Brain pericyte (primary cell): ENCODE results near the gene ZNF853.
"Not testable (repeated sequence)": the region's sequence is repeated elsewhere in the genome, so short reads cannot be mapped to it uniquely, and the experiment has no call there.

Experiments
- DNase-seq: peaks from one replicate; pipeline ENCODE4 v3.0.0-alpha.2; 2012; ENCODE audit warnings: low read depth, low spot score

ZNF853 gene

GRCh38 chr7:6606866-6607583, 8.4 kb upstream of the ZNF853 start:
- no peak for DNase-seq

GRCh38 chr7:6607651-6608051, 7.8 kb upstream of the ZNF853 start:
- no peak for DNase-seq

- DNase-seq, result no peak
Measured at GRCh38 chr7:6608081-6608480, 7.3 kb upstream of the ZNF853 start.

- no peak for DNase-seq
Measured at GRCh38 chr7:6608794-6609193, 6.6 kb upstream of the ZNF853 start.

DNA sequence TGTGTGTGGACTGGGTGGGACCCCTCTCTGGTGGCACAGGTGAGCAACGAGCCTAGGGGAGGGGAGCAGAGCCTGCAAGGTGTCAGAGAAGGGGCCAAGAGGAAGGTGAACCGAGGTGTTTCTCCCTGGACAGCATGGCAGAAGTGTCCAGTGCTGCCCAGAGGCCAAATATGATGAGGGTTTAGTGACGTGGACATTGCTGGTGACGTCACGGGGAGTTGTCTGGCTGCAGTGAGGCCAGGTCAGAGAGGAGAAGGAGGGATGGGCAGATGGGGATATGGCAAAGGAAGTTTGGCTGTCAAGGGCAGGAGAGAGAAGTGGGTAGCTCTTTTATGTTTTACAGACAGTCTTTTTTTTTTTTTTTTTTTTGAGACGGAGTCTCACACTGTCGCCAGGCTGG, 2.6 kb upstream of the ZNF853 start:
- DNase-seq, result no peak

DNA sequence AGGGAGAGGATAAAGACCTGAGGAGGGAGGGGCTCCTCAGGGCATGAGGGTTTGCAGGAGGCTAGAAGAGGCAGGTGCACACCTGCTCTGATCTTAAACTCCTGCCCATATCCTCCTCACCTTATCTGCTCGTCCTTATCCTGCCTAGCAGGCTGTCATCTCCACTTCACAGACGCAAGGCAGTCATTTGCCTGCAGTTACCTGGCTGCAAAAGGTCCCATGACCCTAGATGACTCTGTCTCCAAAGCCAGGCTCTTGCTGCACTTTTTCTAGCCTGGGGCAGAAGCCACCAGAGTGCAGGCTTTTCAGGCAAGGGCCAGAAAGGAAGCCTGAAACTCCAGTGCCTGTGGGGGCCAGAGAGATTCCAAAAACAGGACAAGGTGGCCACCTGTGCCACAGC, 1.7 kb upstream of the ZNF853 start:
- no peak for DNase-seq

- DNase-seq, result no peak
Measured at GRCh38 chr7:6615723-6616555, 529 bp downstream of the ZNF853 start.

GRCh38 chr7:6616854-6617643, 1.6 kb downstream of the ZNF853 start:
- no peak for DNase-seq

- DNase-seq, result no peak
Measured at GRCh38 chr7:6618621-6619020, 3.2 kb downstream of the ZNF853 start.

DNA sequence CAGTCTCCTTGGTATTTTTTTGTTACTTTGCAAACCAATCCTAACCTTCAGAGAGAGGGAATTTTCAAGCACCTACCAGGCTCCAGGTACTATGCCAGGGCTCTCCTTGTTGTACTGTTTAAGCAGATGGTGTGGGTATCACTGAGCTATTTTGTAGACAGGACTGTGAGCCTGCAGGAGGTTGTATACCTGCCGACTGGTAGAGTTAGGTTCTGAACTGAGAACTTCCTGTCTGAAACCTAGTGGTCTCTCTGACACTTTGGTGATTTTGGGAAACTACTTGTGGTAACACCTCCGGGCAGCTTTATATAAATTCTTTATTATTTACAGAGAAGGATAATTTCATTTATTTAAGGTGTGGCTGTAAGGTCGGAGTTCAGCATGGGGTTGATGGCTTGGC, 4.6 kb downstream of the ZNF853 start:
- no peak for DNase-seq

- DNase-seq, result no peak
Measured at GRCh38 chr7:6621195-6622133, 6.1 kb downstream of the ZNF853 start.

- DNase-seq, result no peak
Measured at GRCh38 chr7:6622134-6622710, 6.8 kb downstream of the ZNF853 start.

- DNase-seq, result no peak
Measured at GRCh38 chr7:6623589-6624245, 8.3 kb downstream of the ZNF853 start.

DNA sequence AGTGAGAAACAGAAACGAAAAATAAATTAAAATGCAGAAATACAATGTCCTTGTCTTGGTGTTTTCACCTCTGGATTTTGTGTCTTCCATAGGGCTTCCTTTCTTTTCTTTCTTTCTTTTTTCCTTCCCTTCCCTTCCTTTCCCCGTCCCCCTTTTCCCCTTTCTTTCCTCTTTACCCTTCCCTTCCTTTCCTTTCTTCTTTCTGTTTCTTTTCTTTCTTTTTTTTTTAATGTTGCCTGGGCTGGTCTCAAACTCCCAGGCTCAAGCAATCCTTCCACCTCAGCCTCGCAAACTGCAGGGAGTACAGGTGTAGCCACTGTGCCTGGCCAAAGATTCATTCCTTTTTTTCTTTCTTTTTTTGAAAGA, 8.8 kb downstream of the ZNF853 start:
- no peak for DNase-seq

DNA sequence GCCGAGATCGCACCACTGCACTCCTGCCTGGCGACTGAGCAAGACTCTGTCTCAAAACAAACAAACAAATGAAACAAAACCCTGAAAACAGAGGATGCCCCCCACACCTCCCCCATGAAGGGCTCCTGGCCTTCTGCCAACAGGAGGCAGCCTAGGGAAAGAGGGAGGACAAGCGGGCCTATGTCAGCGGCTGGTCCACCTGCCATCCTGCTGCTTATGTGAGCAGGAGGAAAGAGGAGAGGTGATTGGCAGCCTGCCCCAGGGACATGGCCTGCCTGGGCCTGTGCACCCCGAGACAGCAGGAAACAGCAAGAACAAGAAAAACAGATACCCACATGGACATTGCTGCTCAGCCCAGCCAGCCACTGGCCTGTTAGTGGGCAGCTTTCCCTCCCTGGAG, 12.6 kb downstream of the ZNF853 start:
- no peak for DNase-seq

DNA sequence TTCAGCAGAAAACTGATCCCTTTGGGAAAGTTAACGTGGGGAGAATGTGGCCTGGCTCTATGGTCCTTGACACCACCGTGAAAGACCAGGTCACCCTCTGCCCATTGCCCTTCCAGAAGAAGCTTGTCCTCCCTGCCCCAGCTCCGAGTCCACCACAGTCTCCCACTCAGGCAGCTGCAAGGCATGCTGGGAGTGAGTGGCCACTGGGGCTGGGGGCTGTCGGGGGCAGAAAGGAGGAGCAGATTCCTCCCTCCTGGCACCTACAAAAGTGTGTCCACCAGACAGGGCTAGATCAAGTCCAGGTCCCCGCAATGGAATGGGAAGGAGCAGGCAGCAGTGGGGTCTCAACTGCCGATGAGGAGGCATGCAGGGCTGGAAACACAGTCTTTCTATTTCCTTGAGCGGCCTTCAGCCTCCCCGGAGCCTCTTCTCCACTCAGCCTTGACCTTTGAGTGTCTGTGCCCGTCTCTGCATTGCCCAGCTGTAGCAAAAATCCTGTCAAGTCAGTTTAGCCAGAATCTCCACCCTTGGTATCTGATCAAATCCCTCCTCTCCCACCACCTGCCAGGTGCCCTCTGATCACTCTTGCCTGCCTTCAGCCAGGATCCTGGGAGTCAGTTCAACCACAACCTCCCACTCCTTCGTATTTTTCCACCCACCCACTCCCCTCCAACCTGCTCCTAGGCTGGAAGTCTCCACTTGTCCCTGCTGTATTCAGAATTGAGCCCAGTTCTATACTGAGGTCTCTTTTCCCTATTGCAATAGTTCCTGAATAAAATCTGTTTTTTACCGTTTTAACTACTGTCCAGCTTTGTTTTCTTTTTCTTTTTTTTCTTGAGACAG, 14.8 kb downstream of the ZNF853 start:
- DNase-seq, result no peak

DNA sequence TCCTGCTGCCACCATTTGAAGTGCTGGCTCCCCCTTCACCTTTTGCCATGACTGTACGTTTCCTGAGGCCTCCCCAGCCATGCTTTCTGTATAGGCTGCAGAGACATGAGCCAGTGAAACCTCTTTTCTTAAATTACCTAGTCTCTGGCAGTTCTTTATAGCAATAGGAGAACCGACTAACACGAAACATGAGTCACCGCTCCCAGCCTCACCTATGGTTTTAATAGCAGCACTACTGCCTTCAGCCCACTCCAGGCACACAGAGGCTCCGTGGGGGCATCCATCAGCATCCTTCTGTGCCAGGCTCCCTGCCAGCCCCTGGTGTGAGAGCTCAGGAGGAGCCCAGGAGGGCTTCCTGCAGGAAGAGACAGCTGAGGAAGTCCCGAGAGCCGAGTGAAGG, 16.2 kb downstream of the ZNF853 start:
- DNase-seq, result no peak

GRCh38 chr7:6634021-6634420, 18.6 kb downstream of the ZNF853 start:
- DNase-seq, result no peak

GRCh38 chr7:6634971-6635370, 19.6 kb downstream of the ZNF853 start:
- not testable (repeated sequence) for DNase-seq
